IPS-20b (cell line): ENCODE measurements around the gene HNRNPLL.
"Not testable (repeated sequence)": the region's sequence is repeated elsewhere in the genome, so short reads cannot be mapped to it uniquely, and the experiment has no call there.

Source experiments
- H3K27ac ChIP-seq: one replicate; pipeline ENCODE4 v1.5.1; 2013; ENCODE audit warnings: low read length
- H3K27me3 ChIP-seq: 2 replicates; pipeline ENCODE4 v1.6.1; 2013; ENCODE audit warnings: mild to moderate bottlenecking, low read length, inconsistent platforms; ENCODE audit not compliant: insufficient read depth
- H3K36me3 ChIP-seq: 2 replicates; pipeline ENCODE4 v1.6.1; 2013; ENCODE audit warnings: low read depth, mild to moderate bottlenecking, inconsistent platforms, low read length, moderate library complexity; ENCODE audit not compliant: insufficient read depth
- H3K4me1 ChIP-seq: 2 replicates; pipeline ENCODE4 v1.6.1; 2013; ENCODE audit warnings: mild to moderate bottlenecking, control low read depth, inconsistent platforms, low read length, moderate library complexity; ENCODE audit not compliant: insufficient read depth
- H3K4me3 ChIP-seq: 2 replicates; pipeline ENCODE4 v1.5.1; 2013; ENCODE audit warnings: mild to moderate bottlenecking, low read length, inconsistent platforms
- H3K9ac ChIP-seq: 2 replicates; pipeline ENCODE4 v1.6.1; 2013; ENCODE audit warnings: low read depth, mild to moderate bottlenecking, inconsistent platforms, low read length, moderate library complexity
- H3K9me3 ChIP-seq: 2 replicates; pipeline ENCODE4 v1.6.1; 2013; ENCODE audit warnings: mild to moderate bottlenecking, low read depth, low read length, inconsistent platforms; ENCODE audit not compliant: insufficient read depth

HNRNPLL gene

DNA sequence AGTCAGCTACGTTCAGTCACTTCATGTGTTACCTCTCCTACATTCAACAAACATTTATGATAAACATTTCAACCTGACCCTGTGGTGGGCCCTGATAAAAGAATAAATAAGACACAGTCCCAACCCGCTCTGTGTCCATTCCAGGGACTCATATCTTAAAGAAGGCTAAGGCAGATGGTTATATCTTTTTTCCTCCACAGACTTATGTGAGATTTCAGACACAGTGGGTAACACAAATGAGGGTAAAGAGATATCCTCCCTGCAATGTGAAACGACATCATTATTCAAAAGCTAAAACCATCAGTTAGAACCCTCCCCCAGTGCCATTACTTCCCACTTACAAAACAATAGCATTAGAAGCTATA lies 11.1 kb upstream of the HNRNPLL start:
- no peaks in the 10 kb centered on the region for H3K9me3 ChIP-seq
- H3K9ac ChIP-seq = no peak overlapping the region
- no peaks in the 10 kb centered on the region for H3K36me3 ChIP-seq
- H3K4me1 ChIP-seq = peaks cover 7% of the 10 kb centered on the region; the same call in 1 of the 2 replicates
- H3K27me3 ChIP-seq = no peaks in the 10 kb centered on the region
- H3K4me3 ChIP-seq = no peak overlapping the region
- H3K27ac ChIP-seq = no peak overlapping the region

- H3K4me1 ChIP-seq = peaks cover 7% of the 10 kb centered on the region; the same call in 1 of the 2 replicates
Measured at GRCh38 chr2:38613126-38613848, 10.6 kb upstream of the HNRNPLL start.

GRCh38 chr2:38610851-38611801 lies 8.4 kb upstream of the HNRNPLL start:
- Histone ChIP-seq H3K27ac (no peak overlapping the region), H3K4me1 (peaks cover 7% of the 10 kb centered on the region; the same call in 1 of the 2 replicates), H3K9ac (no peak overlapping the region)

More at GRCh38 chr2:38613126-38613848, 10.6 kb upstream of the HNRNPLL start:
- Histone ChIP-seq H3K4me3 (no peak overlapping the region), H3K27me3 (no peaks in the 10 kb centered on the region), H3K9ac (no peak overlapping the region), H3K27ac (no peak overlapping the region), H3K36me3 (no peaks in the 10 kb centered on the region), H3K9me3 (no peaks in the 10 kb centered on the region)

DNA sequence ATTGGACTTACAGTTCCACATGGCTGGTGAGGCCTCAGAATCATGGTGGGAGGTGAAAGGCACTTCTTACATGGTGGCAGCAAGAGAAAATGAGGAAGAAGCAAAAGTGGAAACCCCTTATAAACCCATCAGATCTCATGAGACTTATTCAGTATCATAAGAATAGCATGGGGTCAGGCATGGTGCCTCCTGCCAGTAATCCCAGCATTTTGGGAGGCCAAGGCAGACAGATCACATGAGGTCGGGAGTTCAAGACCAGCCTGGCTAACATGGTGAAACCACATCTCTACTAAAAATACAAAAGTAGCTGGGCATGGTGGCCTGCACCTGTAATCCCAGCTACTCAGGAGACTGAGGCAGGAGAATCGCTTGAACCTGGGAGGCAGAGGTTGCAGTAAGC lies 6.5 kb upstream of the HNRNPLL start:
- H3K27ac ChIP-seq, H3K9ac ChIP-seq, H3K27me3 ChIP-seq, H3K36me3 ChIP-seq, H3K4me3 ChIP-seq, H3K4me1 ChIP-seq, H3K9me3 ChIP-seq: not testable (repeated sequence)

More at GRCh38 chr2:38610851-38611801, 8.4 kb upstream of the HNRNPLL start:
- no peaks in the 10 kb centered on the region for H3K9me3 ChIP-seq
- no peak overlapping the region for H3K4me3 ChIP-seq
- no peaks in the 10 kb centered on the region for H3K27me3 ChIP-seq
- no peaks in the 10 kb centered on the region for H3K36me3 ChIP-seq

GRCh38 chr2:38608755-38609154 lies 6.0 kb upstream of the HNRNPLL start:
- peaks cover 2% of the 10 kb centered on the region; the same call in 1 of the 2 replicates for H3K4me1 ChIP-seq
- H3K4me3 ChIP-seq = no peak overlapping the region
- no peaks in the 10 kb centered on the region for H3K9me3 ChIP-seq
- no peaks in the 10 kb centered on the region for H3K36me3 ChIP-seq
- H3K27ac ChIP-seq = no peak overlapping the region
- no peaks in the 10 kb centered on the region for H3K27me3 ChIP-seq
- H3K9ac ChIP-seq = no peak overlapping the region

DNA sequence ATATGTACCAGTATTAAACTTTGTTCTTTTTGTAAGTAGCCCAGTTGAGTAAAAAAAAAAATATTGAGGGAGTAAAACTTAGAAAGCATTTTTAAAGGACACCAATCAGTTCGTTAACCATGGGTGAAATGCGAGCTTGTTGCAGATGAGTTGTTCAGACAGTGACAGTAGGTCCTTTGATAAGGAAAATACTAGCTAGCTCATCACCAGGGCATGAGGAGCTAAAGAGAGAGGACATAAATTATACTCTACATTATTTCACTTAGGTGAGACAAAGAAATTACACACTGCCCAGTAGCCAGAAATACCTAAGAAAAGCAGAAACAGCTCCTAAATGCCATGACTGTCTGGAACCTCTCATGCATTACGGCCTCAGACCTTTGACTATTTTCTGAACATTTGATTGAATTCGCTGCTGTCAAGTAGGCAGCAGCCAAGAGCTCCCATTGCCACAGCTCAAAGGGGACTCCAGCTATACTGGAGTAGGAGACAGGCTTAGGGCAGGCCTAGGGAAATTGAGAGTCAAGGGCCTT lies 2.6 kb upstream of the HNRNPLL start:
- Histone ChIP-seq H3K4me1 (no peaks in the 10 kb centered on the region), H3K27ac (no peak overlapping the region), H3K36me3 (no peaks in the 10 kb centered on the region), H3K4me3 (no peak overlapping the region), H3K9me3 (no peaks in the 10 kb centered on the region), H3K9ac (no peak overlapping the region), H3K27me3 (no peaks in the 10 kb centered on the region)

DNA sequence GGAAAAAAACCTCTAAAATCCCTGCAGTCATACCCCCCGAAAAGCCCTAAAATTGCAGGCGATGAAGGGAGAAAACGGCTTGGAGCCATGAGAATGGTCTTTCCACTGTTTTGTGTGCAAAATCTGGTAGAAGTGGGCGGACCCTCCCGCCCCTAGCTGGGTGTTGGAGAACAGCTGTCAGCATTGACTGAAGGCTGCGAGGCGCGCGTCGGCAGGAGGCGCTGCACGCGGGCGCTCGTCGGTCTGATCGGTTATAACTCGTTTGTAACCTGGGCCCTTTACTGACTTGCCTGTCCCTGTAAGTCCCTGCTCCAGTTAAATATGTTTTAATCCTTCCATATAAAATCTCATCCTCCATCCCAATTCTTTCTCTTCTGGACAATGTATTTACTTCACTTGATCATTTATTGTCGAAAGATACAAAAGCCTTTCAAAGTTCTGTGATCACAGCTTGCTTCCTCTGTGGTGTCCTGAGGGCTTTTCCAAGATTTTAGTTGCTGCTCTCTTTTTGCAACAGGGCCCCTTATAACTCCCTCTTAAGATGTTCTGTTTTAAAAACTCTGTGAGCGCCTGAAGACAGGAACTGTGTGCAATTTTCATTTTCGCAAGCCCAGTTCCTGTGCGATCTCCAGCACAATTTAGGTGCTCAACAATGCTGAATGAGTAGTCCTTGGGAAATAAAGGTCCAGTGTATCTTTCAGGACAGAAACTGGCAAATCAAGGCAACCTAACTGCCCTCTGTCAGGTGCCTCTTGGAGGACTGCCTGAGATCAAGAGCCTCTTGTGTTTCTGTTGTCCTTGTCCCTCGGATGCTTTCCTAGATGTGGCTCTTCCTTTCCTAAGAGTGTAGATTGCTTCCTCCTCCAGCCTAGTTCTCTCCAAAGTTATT lies 918 bp upstream of the HNRNPLL start:
- Histone ChIP-seq H3K36me3 (no peaks in the 10 kb centered on the region), H3K4me1 (peaks cover 11% of the 10 kb centered on the region), H3K27ac (no peak overlapping the region), H3K4me3 (peak overlapping the region; percentile 99), H3K9ac (peak overlapping the region; percentile 70; the same call in 1 of the 2 replicates), H3K27me3 (no peaks in the 10 kb centered on the region), H3K9me3 (no peaks in the 10 kb centered on the region)

DNA sequence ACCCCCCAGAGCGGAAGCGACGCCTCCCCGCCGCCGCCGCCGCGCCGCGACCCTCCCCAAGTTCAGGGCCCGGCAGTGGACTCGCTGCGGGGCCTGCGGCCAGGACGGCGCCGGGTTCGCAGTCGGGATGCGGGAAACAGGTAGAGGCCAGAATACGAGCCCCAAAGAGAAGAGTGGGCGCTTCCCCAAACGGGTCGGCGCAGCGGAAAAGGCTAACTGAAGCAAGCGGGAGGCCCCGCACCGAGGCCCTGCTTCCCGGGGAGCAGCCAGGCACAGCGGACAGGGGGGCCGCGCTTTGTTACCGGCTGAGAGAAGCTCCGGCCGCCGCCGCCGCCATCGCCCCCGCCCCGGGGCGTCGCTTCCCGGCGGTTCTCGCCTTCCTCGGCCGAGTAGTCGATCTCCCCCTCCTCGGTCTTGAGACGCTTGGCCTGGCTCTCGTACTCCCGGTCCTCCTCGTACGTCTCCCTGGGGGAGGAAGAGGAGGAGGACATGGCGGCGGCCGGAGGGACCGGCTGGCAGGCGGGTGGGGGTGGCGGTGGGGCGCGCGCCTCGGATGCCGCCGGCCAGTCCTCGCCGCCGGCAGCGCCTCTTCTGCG lies 494 bp downstream of the HNRNPLL start:
- Histone ChIP-seq H3K4me3 (peak overlapping the region; percentile 99; the same call in 1 of the 2 replicates), H3K27me3 (no peaks in the 10 kb centered on the region), H3K27ac (peak overlapping the region; percentile 77), H3K4me1 (peaks cover 15% of the 10 kb centered on the region), H3K9ac (peak overlapping the region; percentile 93), H3K36me3 (no peaks in the 10 kb centered on the region), H3K9me3 (no peaks in the 10 kb centered on the region)

DNA sequence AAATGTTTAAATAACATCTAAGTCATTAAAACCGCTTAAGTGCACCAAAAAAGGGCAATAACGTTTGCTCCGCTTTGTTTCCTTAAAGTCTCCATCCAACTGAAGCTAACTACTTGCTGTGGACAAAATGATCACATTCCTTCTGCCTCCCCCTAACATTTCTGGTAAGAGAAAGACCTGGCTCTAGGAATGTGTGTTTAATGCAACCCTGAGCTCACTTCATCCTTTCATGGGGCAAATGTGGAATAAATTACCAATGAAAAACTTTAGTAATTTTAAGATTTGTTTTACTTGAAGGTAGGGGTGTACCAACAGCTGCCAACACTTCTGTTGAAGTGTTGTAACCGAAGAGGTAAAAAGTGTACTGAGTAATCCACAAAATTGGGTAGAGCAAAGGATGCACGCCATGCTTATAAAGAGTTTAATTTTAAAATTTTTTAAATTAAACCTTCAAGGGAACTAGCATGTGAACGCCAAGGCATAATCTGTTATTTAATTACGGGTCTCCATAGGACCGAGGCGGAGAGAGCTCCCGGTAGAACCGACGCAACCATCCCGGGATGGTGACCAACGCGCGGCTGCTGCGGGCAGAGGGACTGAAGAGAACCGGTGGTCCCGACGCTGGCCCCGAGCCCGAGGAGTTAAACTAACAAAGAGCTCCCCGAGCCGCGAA lies 1.1 kb downstream of the HNRNPLL start:
- H3K36me3 ChIP-seq = no peaks in the 10 kb centered on the region
- H3K4me3 ChIP-seq = peak overlapping the region; percentile 99
- H3K27me3 ChIP-seq = no peaks in the 10 kb centered on the region
- H3K9ac ChIP-seq = peak overlapping the region; percentile 93
- no peaks in the 10 kb centered on the region for H3K9me3 ChIP-seq
- peak overlapping the region; percentile 77 for H3K27ac ChIP-seq
- H3K4me1 ChIP-seq = peaks cover 17% of the 10 kb centered on the region

GRCh38 chr2:38600921-38601455 lies 1.7 kb downstream of the HNRNPLL start:
- H3K9ac ChIP-seq = peak overlapping the region; percentile 93; the same call in 1 of the 2 replicates
- H3K36me3 ChIP-seq = no peaks in the 10 kb centered on the region
- H3K4me3 ChIP-seq = peak overlapping the region; percentile 99
- H3K27me3 ChIP-seq = no peaks in the 10 kb centered on the region
- H3K9me3 ChIP-seq = no peaks in the 10 kb centered on the region
- peak overlapping the region; percentile 30 for H3K27ac ChIP-seq
- peaks cover 17% of the 10 kb centered on the region for H3K4me1 ChIP-seq
